Renal cortex interstitium (tissue), 11 donors: Measurements from ENCODE around the gene FEM1C. TPM values are rescaled to one million over a fixed set of nuclear protein-coding genes. Genes with fewer than 3 reads are reported as not detected.

ENCODE experiments used
- DNase-seq, 11 donors: peaks; one replicate each; pipeline ENCODE4 v3.0.0-alpha.2; 2013; ENCODE audit warnings: low read depth in 9 of 11, low spot score in 4 of 11; ENCODE audit errors: extremely low read depth in 1 of 11
- polyA plus RNA-seq, 3 donors: library from polyadenylated mRNA; unstranded; fragments of 120-200 nt; gene quantifications; one replicate each; pipeline ENCODE4 v1.2.1, GENCODE V29; 2013; ENCODE audit not compliant: insufficient read length in 3 of 3

Gene FEM1C
- polyA plus RNA-seq, 3 donors = 20.8 to 24.3 (median 21.6) TPM

DNA sequence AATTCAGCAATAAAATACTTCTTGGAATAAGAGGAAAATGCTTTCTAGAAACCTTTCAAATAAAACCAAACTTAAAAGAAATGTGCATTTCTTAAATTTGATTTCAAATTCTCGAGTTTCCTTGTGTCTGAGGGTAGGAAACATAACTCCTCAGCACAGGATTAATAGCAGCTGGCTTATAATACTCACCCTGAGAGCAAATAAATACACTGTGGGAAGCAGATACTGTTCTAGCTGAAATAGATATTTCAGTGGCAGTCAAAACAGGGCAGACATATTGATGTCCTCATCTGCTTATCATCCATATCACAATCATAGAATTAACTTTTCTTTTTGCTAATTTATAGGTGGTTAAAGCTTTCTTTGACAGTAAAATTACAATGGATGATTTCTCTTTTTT, 24.1 kb upstream of the FEM1C start:
- no peak for DNase-seq

DNA sequence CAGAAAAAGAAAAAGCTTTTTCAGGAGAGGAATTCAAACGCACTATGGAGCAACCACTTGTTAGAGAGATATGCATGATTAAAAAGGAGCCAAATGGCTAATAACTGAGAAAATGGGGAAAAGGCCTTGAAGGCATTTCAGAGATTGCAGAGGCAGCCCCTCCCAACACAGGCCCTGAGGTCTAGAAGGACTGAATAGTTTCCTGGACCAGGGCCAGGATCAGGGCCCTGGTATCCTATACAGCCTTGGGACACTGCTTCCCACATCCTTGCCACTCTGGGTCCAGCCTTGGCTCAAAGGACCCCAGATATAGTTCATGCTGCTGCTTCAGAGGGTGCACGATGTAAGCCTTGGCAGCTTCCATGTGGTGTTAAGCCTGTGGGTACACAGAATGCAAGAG, 20.7 kb upstream of the FEM1C start:
- DNase-seq = no peak

DNA sequence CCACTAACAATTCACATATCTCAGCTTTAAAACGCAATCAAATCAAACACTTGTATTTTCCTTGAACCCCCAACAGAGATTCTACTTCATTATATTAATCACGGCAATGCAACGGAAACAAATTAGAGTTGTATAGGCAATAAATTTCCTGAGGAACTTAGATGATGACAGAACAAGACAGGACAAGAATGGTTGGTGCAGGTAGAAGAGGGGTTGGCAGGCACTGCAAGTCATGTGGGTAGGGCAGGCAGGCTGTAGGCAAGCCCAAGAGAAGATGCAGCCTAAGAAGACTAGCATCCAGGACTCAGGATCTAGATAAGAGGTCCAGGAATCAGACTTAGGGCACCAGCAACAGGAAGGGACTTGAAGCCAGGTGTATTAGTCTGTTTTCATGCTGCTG, 16.6 kb upstream of the FEM1C start:
- DNase-seq = no peak

DNA sequence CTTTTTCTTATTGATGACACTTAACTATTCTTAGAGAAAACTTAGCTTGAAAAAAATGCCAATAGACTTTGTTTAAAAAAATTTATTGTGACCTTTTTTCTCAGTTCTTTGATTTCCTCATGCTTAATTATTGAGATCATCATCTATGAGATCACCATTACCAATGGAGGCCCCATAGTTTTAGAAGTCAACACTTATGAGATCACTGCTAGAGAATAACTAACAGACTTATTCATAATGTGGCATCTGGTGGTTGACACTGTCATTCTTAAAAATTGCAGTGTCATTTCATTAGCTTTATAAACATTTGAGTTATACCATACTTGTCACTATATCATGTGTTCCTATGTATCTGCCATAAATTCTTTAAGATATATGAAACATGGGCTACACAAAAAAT, 14.9 kb upstream of the FEM1C start:
- no peak for DNase-seq

DNA sequence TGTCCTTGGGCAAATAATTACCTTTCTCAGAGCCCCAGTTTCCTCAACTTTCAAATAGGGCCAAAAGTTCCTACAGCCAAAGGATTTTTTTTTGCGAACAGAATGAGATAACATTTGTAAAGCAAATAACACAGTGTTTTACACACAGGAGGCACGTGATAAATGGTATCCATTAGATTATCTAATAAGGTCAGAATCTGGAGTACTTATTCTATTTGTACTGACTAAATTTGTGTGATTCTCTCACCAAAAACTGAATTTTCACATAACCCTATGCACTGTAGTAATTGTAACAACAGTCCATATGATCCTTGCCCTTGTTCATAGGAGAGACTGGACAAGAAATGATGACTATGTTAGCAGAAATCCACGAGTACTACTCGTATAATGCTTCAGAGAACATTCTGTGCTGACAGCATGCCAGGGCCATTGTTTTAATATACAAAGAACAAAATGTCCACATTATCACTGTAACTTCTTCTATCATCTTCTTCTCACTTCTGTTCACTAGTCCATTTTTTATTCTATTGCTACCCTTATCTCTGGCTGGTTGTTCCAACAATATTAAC, 13.9 kb upstream of the FEM1C start:
- no peak for DNase-seq

DNA sequence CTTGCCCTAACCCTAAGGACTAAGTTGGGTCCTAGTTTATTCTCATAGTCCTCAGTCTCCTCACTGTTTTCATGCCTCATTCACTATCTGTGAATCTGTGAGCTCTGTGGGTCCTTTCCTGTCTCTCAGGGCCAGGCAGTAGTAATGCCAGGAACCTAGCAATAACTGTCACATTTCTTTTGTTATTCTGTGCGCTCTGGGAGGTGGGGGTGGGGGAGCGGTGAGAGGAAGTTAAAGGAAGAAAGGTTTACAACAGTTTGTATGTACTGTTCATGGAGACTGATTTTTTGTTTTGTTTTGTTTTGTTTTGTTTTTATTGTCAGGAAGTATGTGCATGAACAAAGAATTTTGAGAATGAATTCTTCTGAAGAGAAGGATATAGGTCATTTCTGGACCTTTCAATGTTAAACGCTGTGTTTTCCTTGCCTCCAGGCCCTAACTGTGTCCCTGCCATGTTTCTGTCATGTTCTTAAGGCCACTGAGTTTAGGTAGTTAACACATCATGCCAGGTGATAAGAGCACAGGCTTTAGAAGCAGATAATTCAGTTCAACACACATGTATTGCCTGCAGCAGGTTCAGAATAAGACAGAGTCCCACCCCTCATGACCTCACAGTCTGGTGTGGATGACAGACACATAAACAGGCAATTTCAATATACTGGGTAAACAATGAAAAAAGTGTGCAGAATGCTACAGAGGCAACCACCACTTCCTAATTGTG, 13.3 kb upstream of the FEM1C start:
- DNase-seq = peak in 1 of 11 donors; percentile 2

DNA sequence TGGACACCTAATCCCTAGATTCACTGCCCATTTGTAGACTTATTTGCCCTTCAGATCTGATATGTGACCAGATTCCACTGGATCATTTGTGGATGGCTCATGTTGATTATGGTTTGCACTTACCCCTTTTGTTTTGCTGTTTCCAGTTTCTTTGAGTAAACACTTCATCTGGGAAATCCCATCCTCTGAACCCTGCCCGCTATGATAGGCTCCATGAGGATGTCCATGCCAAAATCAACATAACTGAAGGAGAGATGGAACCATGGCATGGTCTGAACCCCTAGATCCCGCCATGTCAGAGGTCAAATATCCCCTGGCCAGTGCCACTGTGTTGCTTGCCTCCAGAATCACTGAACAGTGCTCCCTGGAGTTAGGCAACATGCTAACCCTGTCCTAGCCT, 11.7 kb upstream of the FEM1C start:
- DNase-seq = no peak

DNA sequence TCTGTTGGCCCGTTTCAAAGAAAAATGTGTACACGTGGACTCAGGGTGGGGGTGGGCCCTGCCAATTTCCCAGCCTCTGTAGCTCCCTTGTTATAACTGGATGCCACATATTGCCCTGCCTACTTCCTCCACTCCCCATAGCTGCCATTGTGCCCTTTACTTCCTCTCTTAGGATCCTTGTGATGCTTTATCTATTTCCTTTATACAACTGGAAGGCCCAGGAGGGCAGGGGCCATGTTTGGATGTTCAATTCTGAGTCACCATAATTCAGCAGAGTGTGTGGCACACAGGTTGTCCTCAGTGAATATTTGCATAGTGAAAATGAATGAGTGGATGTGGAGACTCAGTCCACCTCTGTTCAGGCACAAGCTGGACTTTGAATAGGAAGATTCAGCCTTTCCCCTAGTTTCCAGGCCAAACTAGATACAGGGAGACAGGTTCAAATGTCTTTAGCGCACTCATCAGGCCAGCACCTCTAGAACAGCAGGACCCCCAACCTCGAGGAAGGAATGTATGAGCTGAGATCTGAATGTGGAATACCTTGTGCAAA, 10.6 kb upstream of the FEM1C start:
- DNase-seq = no peak

DNA sequence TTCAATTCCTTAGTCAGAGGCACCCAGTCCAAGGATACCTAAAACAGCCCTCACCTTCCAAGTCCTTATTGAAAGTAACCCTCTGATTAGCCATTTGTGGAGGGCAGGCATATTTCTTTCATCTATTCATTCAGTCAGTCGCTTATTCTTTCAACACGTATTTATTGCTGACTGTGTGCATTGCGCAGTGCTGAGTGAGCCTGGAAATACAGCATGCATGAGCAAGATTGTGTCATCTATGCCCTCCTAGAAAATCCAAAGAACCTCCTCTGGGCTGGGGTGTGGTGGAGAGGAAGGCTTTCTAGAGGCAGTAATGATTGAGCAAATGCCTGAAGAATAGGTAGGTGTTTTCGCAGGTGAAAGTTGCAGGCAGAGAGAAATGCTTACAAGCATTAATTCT, 8.5 kb upstream of the FEM1C start:
- no peak for DNase-seq

DNA sequence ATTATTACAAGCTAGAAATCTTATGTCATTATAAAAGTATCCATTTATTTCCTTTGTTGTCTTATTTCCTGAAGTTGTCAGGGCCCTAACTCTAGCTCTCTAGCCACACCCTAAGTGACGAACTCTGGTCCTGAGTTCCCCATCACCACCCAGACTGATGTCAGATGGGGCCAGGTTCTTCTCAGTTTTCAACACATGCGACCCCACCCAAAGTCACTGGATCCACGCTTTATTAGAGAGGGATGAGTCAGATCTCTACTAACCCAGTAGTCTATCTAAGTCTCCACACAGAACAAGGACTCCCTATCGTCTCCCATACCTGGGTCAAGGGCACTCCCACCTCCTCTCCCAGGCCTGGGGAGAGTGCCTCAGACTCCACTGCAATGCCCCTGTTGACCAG, 6.8 kb upstream of the FEM1C start:
- DNase-seq = no peak

DNA sequence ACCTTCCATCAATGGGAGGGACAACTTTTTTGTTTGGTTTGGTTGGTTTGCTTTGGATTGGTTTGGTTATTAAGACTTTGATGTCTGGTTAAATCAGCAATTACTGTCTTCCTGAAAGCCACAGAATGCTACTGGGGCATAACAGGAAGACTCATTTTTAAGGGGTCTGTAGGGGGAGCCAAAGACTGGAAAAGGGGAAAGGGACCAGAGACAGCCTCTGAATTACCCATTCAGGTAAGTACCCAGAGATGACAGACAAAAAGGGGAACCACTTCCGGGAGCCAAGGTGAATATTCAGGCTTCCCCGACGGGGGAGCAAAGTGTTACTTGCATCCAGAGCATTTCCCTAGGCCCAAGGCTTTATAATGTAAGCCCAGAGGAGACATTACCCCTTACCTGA, 4.6 kb upstream of the FEM1C start:
- no peak for DNase-seq

DNA sequence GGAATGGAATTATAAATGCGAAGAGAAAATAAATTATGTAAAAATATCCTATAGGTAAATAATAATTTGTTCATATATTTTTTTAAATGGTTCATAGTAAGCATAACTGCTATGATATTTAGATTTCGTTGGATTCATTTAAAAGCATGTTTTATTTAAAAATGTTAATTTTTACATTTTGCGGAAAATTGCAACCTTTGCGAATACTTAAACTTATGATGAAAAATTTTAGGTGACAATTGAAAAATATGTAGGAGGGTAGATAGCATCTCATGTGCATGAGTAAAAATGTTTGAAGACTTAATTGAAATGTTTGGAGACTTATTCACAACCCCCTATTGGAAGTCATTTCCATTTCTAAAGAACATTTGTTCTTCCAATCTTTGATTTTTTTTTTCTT, 4.1 kb upstream of the FEM1C start:
- no peak for DNase-seq

DNA sequence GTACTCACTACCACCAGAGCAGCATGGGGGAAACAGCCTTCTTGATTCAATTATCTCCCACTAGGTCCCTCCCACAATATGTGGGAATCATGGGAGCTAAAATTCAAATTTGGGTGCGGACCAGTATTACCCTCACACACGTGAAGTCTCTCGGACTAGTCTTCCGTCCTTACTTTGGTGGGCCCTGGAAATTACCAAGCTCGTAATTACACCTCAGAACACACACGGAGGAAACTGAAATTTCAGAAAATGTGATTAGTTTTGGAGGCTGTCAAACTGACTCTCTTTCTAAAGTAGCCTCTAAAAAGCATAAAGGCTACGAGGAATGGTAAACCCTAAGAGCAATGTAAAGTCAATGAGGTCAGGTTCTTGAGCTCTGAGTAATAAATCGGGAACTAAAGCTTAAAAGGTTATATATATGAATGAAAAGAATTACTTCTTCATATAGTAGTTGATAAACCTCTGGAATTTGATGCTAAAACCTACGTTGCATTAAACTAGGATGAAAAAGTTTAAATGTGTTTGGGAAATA, 842 bp upstream of the FEM1C start:
- no peak for DNase-seq

DNA sequence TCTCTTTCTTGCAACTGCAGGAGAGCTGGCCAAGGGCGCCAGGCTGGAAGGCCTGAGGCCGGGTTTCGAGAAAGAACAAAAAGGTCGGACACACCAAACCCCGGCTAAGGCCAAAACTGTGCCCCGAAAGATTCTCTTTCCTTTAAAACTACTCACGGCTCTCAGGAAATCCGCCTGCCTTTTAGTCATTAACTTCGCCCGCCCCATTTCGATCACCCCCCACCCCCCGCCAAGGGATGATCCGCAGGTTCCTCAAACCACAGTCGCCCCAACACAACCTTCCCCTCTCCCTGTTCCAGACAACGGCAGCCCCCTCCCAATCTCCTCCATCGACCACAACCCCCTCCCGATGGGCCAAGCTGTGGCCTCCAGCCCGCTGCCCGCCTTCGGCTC, 536 bp downstream of the FEM1C start:
- peak in 3 of 11 donors; percentile 23 to 43 (median 41) for DNase-seq

DNA sequence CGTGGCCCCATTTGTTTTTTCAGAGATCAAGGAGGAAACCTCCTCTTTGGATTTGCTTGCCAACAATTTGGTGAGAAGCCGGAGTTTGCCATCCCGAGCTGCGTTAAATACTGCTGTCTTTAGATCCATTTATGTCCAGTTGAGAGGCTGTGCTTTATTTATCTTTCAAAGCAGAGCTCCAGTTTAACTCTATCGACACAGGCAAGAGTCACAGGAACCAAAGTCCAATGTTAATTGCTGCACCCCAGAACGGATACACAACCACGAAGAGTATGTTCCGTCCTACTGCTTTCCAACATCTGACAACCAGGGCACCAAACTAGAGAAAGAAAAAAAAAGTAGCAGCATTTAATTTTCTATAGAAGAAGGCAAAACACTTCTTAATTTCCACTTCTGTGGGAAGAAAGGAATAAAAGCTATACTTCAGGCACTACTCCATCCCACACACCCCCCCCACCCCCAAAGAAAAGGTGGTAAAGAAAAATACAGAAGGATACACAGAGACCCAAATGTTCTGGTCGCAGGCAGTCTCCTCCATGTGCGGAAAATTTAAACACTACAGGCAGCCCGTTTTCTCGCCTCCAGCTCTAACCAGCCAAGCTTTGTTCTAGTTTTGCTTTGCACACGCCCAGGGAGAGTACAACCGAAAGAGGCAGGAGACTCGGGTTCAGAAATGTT, 1.1 kb downstream of the FEM1C start:
- peak in 9 of 11 donors; percentile 21 to 55 (median 45) for DNase-seq

DNA sequence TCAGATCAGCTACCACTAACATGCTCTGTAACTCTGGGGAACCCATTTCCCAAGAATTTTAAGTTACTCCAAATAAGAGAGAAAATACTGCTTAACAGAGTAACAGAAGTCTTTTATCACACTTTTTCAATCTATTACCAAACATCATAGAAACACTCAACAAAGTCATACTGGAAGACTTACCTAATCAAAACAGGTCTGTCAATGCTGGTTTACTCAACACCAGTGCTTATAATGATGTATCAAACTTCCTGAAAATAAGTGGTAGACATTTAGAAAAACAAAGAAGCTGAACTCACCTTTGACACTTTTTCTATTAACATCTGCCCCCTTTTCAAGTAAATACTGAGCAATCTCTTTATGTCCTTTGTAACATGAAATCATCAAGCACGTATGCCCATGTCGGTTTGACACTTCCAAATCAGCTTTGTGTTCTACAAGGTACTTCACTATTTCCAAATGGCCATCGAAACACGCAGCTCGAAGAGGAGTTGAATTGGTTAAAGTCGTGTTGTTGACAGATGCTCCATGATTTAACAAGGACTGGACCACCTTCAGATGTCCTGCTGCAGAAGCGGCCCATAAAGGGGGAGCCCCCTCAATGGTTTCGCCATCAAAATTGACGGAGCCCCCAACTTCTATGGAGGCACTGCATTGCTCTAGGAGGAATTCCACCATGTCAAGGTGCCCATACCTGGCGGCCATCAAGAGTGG, 1.8 kb downstream of the FEM1C start:
- DNase-seq = peak in 1 of 11 donors; percentile 5

DNA sequence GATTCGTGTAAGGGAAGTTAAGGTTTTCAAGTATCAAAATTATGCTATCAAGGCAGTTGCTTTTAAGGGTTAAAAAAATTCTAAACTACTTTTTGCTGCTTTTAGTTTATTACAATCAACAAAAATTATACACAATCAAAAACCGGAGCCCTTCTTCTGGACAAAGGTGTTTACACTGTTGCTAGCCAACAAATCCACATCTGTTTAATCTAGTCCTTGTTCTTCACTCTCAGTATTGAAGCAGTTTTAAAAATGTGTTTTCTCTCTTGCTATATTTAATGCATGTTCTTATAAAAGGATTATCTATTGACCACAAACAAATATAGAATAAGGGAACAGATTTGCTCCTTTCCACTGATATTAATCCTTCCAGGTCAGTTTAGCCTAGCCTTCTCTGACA, 2.5 kb downstream of the FEM1C start:
- peak in 1 of 11 donors; percentile 12 for DNase-seq

DNA sequence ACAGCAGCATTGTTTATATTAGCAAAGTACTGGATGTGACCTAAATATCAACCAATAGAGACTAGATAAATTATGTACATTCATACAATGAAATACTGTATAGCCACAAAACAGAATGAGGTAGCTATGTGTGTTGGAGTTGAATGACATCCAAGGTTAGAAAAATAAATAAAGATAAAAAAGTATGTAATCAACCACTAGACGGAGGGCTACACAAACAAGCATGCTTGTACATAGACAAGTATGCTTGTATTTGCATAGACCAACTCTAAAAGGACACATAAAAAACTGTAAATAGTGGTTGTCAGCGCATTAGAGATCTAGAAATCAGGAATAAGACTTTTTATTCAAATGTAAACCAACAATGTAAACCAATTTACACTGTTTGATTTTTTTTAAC, 3.0 kb downstream of the FEM1C start:
- DNase-seq = peak in 1 of 11 donors; percentile 9

DNA sequence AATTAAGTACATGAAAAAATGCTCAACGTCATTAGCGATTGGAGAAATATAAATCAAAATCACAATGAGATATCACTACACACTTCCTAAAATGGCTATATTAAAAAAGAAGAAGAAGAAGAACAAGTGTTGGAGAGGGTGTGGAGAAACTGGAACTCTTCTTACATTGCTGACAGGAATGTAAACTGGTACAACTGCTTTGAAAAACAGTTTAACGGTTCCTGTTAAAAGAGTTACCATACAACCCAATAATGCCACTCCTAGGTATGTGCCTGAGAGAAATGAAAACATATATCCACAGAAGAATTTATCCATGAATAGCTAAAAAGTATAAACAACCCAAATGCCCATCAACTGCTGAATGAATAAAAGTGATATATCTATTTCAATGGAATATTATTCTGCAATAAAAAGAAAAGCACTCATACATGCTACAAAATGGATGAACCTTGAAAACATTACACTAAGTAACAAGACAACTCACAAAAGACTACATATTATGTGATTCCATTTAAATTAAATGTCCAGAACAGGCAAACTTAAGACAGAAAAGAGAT, 9.0 kb downstream of the FEM1C start:
- DNase-seq = no peak
